Measurements from ENCODE around the gene RXRA.

Gene RXRA

DNA sequence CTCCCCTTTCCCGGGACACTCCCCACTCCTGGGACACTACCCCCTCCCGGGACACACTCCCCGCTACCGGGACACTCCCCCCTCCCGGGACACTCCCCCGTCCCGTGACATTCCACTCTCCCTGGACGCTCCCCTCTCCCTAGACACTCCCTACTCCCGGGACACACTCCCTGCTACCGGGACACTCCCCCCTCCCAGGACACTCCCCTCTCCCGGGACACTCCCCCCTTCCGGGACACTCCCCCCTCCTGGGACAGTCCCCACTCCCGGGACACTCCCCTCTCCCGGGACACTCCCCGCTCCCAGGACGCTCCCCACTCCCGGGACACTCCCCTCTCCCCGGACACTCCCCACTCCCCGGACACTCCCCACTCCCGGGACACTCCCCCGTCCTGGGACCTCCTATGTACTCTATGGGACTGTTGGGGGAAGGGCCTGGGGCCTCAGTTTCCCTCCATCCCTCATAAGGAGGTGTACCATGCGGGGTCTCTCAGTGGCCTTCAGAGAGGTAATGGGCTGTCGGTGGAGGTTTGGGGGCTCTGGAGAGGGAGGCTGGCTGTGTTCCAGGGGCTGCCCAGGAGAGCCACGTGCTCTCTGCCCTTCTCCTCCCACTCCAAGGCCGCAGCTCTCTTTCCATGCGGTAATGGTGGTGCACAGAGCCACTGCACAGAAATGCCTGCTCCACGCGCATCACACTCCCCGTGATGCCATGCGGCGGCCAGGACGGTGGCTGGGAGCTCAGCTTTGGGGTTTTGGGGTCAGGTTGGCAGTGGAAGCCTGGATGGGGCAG lies 96.2 kb downstream of the RXRA start:
- Histone ChIP-seq H3K9ac (ENCODE audit: low read length) (no peak overlapping the region), H3K9me2 (replicated peaks; ENCODE audit: insufficient read depth, low read length) (no peaks in the 10 kb centered on the region), H3K79me2 (ENCODE audit: insufficient read depth, low read length) (no peaks in the 10 kb centered on the region), H3K4me3 (ENCODE audit: insufficient read depth, low read length, poor library complexity, severe bottlenecking) (no peak overlapping the region), H3K27ac (ENCODE audit: low read depth, low read length) (no peak overlapping the region), H3K27me3 (ENCODE audit: low read length) (no peaks in the 10 kb centered on the region), H2AFZ (ENCODE audit: low read depth, low read length, severe bottlenecking) (no peak overlapping the region), H3F3A (ENCODE audit: insufficient read depth) (no peaks in the 10 kb centered on the region), H3K9me3 (ENCODE audit: insufficient read depth, low read length) (no peaks in the 10 kb centered on the region), H4K20me1 (ENCODE audit: low read depth, low read length) (no peaks in the 10 kb centered on the region), H3K4me2 (ENCODE audit: low read depth, low read length, poor library complexity, severe bottlenecking) (no peak overlapping the region), H3K36me3 (ENCODE audit: low read length) (no peaks in the 10 kb centered on the region)
- TF ChIP-seq EZH2phosphoT487 (conservative IDR thresholded peaks at IDR 0.05; ENCODE audit: low read length) = no peak
- TF ChIP-seq, protein P1, sequence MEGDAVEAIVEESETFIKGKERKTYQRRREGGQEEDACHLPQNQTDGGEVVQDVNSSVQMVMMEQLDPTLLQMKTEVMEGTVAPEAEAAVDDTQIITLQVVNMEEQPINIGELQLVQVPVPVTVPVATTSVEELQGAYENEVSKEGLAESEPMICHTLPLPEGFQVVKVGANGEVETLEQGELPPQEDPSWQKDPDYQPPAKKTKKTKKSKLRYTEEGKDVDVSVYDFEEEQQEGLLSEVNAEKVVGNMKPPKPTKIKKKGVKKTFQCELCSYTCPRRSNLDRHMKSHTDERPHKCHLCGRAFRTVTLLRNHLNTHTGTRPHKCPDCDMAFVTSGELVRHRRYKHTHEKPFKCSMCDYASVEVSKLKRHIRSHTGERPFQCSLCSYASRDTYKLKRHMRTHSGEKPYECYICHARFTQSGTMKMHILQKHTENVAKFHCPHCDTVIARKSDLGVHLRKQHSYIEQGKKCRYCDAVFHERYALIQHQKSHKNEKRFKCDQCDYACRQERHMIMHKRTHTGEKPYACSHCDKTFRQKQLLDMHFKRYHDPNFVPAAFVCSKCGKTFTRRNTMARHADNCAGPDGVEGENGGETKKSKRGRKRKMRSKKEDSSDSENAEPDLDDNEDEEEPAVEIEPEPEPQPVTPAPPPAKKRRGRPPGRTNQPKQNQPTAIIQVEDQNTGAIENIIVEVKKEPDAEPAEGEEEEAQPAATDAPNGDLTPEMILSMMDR (IDR thresholded peaks at IDR 0.05; ENCODE audit: insufficient read depth, low read length, poor library complexity, severe bottlenecking) = no peak

DNA sequence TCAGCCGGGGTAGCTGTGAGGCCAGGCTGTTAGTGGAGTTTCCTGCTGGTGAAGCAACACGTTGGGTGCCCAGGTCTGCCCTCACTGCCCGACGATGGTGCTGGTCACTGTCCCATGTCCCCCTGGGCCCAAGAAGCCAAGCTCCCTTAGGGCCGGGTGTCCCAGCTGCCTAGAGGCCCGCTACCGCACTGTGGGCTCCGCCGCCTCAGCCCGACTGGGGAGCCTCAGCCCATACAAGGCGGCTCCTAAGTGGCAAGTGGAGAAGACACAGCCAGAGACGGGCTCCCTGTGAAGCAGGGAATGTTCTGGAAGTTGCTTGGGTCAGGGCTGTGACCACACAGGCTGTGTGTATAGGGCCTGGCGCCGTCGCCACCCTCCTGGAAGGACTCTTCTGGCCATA lies 96.9 kb downstream of the RXRA start:
- H3K27me3 ChIP-seq (ENCODE audit: low read length) = no peaks in the 10 kb centered on the region
- no peaks in the 10 kb centered on the region for H3K79me2 ChIP-seq (ENCODE audit: insufficient read depth, low read length)
- no peaks in the 10 kb centered on the region for H3K9me2 ChIP-seq (replicated peaks; ENCODE audit: insufficient read depth, low read length)
- H3K4me2 ChIP-seq (ENCODE audit: low read depth, low read length, poor library complexity, severe bottlenecking) = no peak overlapping the region
- no peak overlapping the region for H3K4me3 ChIP-seq (ENCODE audit: insufficient read depth, low read length, poor library complexity, severe bottlenecking)
- H3K27ac ChIP-seq (ENCODE audit: low read depth, low read length) = no peak overlapping the region
- H3K9me3 ChIP-seq (ENCODE audit: insufficient read depth, low read length) = no peaks in the 10 kb centered on the region
- TF ChIP-seq EZH2phosphoT487 (conservative IDR thresholded peaks at IDR 0.05; ENCODE audit: low read length) = no peak
- no peaks in the 10 kb centered on the region for H4K20me1 ChIP-seq (ENCODE audit: low read depth, low read length)
- no peaks in the 10 kb centered on the region for H3F3A ChIP-seq (ENCODE audit: insufficient read depth)
- no peaks in the 10 kb centered on the region for H3K36me3 ChIP-seq (ENCODE audit: low read length)
- no peak overlapping the region for H3K9ac ChIP-seq (ENCODE audit: low read length)
- H2AFZ ChIP-seq (ENCODE audit: low read depth, low read length, severe bottlenecking) = no peak overlapping the region

DNA sequence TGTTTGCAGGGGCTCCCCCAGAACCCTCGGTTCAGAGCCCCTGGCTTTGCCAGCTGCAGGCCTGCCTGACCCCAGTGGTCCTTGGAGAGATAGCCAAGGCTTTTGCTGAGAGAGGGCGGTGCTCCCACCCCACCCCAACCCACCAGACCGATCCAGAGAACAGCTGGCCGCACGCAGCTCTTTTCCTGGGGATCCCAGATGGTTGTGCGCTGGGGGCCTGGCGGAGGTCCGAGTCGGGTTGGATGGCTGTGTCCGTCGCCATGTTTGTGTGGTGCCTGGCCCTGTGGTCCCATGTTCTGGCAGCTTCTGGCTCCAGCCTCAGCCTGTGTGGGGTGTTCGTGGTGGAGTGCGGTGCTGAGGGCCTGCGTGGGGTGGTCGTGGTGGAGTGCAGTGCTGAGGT lies 97.5 kb downstream of the RXRA start:
- Histone ChIP-seq H3K36me3 (ENCODE audit: low read length) (no peaks in the 10 kb centered on the region), H3K9me2 (replicated peaks; ENCODE audit: insufficient read depth, low read length) (no peaks in the 10 kb centered on the region), H2AFZ (ENCODE audit: low read depth, low read length, severe bottlenecking) (no peak overlapping the region), H3K27me3 (ENCODE audit: low read length) (no peaks in the 10 kb centered on the region), H3K4me3 (ENCODE audit: insufficient read depth, low read length, poor library complexity, severe bottlenecking) (no peak overlapping the region), H4K20me1 (ENCODE audit: low read depth, low read length) (no peaks in the 10 kb centered on the region), H3K9me3 (ENCODE audit: insufficient read depth, low read length) (no peaks in the 10 kb centered on the region), H3K4me2 (ENCODE audit: low read depth, low read length, poor library complexity, severe bottlenecking) (no peak overlapping the region), H3F3A (ENCODE audit: insufficient read depth) (no peaks in the 10 kb centered on the region), H3K79me2 (ENCODE audit: insufficient read depth, low read length) (no peaks in the 10 kb centered on the region), H3K27ac (ENCODE audit: low read depth, low read length) (no peak overlapping the region), H3K9ac (ENCODE audit: low read length) (no peak overlapping the region)
- TF ChIP-seq, protein P1 (IDR thresholded peaks at IDR 0.05; ENCODE audit: insufficient read depth, low read length, poor library complexity, severe bottlenecking) = no peak
- TF ChIP-seq EZH2phosphoT487 (conservative IDR thresholded peaks at IDR 0.05; ENCODE audit: low read length) = no peak

DNA sequence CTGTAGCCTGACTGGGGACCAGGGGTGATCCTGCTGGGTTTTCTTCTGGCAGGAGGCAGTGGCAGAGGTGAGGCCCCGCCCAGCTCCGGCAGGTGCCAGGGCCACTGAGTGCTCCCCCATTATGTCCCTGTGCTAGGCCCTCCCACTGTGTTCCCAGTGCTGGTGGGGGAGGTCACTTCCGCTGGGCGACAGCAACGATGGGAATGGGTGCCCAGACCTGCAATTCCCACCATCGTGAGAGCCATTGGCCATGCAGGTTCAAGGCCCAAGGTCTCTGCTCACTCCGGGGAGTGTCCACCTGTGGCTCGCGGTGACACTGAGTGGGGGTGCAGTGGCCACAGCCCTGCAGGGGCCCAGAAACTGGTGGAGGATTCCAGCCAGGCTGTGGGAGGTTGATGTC lies 98.6 kb downstream of the RXRA start:
- Histone ChIP-seq H3K27ac (ENCODE audit: low read depth, low read length) (no peak overlapping the region), H3K9ac (ENCODE audit: low read length) (no peak overlapping the region), H4K20me1 (ENCODE audit: low read depth, low read length) (no peaks in the 10 kb centered on the region), H3K4me3 (ENCODE audit: insufficient read depth, low read length, poor library complexity, severe bottlenecking) (no peak overlapping the region), H3K79me2 (ENCODE audit: insufficient read depth, low read length) (no peaks in the 10 kb centered on the region), H3K4me2 (ENCODE audit: low read depth, low read length, poor library complexity, severe bottlenecking) (no peak overlapping the region), H3K9me2 (replicated peaks; ENCODE audit: insufficient read depth, low read length) (no peaks in the 10 kb centered on the region), H3K9me3 (ENCODE audit: insufficient read depth, low read length) (no peaks in the 10 kb centered on the region), H2AFZ (ENCODE audit: low read depth, low read length, severe bottlenecking) (no peak overlapping the region), H3K36me3 (ENCODE audit: low read length) (no peaks in the 10 kb centered on the region), H3K27me3 (ENCODE audit: low read length) (no peaks in the 10 kb centered on the region), H3F3A (ENCODE audit: insufficient read depth) (no peaks in the 10 kb centered on the region)
- TF ChIP-seq, protein P1 (IDR thresholded peaks at IDR 0.05; ENCODE audit: insufficient read depth, low read length, poor library complexity, severe bottlenecking) = no peak

Data from SU-DHL-6 (cell line).